HG03565 (cell line): ENCODE data around the gene NT5DC2.

Source experiments
- ATAC-seq: cut with Tn5 transposase; IDR thresholded peaks from one replicate; pipeline ENCODE4 v1.9.1; 2021; ENCODE audit warnings: mild to moderate bottlenecking, moderate library complexity; ENCODE audit not compliant: unreplicated experiment

The NT5DC2 gene

DNA sequence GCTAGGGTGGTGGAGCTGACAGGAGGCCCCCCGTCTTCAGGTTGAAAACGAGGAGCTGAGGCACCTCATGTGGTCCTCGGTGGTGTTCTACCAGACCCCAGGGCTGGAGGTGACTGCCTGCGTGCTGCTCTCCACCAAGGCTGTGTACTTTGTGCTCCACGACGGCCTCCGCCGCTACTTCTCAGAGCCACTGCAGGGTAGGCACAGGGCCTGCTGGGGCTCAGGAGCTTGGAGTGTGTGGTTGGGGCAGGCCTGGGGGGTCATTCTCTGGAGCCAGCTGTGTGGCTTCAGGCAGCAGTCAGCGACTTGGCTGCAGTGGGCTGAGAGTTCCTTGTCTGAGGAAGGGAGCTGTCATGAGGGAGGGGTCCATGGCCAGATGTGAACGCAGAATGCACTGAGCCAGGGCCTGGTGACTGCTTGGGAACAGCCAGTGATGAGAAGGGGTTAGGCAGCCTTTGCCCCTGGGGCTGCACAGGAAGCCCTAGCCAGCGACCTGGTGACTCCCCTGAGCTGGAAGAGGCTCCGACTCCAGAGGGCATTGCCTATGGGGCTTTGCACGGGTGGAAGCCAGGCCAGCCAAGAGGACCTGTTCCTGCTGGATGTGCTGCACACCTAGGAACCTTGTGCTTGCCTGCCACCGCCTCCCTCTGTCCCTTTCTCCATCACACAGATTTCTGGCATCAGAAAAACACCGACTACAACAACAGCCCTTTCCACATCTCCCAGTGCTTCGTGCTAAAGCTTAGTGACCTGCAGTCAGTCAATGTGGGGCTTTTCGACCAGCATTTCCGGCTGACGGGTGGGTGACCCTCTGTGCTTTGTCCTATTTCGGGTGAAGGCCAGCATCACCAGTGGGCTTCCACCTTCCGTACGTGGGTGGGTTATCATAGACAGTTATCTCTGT, 43.4 kb downstream of the NT5DC2 start:
- no peak for ATAC-seq

DNA sequence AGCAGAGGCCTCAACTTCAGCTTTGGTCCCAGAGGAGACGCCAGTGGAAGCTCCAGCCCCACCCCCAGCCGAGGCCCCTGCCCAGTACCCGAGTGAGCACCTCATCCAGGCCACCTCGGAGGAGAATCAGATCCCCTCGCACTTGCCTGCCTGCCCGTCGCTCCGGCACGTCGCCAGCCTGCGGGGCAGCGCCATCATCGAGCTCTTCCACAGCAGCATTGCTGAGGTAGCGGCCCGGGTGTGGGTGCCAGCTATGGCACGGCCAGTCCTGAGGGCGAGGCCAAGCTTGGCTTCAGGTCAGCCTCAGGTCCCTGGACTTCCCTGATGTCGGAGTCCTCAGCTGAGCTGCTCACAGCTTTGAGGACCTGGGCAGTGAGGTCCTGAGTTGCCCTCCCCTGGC, 44.2 kb downstream of the NT5DC2 start:
- ATAC-seq = no peak

DNA sequence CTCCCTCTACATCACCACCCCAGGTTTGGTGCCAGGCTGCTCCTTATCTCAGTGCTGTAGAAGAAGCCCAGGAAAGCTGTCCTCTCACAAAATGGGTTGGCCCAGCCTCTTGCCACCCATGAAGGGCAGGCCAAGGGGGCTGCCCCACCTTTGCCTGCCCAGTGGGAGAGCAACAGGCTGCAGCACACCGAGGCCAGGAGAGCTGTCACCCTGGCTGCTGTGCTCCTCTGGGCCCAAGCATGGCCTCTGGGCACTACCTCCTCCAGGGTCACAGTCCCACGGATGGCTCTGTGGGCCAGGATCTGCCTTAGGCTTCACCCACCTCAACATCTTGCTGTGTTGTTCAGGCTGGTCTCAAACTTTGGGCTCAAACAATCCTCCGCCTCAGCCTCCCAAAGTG, 44.9 kb downstream of the NT5DC2 start:
- no peak for ATAC-seq

DNA sequence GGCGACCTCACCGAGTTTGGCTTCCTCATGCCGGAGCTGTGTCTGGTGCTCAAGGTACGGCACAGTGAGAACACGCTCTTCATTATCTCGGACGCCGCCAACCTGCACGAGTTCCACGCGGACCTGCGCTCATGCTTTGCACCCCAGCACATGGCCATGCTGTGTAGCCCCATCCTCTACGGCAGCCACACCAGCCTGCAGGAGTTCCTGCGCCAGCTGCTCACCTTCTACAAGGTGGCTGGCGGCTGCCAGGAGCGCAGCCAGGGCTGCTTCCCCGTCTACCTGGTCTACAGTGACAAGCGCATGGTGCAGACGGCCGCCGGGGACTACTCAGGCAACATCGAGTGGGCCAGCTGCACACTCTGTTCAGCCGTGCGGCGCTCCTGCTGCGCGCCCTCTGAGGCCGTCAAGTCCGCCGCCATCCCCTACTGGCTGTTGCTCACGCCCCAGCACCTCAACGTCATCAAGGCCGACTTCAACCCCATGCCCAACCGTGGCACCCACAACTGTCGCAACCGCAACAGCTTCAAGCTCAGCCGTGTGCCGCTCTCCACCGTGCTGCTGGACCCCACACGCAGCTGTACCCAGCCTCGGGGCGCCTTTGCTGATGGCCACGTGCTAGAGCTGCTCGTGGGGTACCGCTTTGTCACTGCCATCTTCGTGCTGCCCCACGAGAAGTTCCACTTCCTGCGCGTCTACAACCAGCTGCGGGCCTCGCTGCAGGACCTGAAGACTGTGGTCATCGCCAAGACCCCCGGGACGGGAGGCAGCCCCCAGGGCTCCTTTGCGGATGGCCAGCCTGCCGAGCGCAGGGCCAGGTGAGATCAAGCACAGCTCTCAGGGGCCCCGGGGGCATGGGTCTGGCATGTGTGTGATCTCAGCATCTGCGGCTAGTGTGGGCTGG, 45.6 kb downstream of the NT5DC2 start:
- no peak for ATAC-seq

DNA sequence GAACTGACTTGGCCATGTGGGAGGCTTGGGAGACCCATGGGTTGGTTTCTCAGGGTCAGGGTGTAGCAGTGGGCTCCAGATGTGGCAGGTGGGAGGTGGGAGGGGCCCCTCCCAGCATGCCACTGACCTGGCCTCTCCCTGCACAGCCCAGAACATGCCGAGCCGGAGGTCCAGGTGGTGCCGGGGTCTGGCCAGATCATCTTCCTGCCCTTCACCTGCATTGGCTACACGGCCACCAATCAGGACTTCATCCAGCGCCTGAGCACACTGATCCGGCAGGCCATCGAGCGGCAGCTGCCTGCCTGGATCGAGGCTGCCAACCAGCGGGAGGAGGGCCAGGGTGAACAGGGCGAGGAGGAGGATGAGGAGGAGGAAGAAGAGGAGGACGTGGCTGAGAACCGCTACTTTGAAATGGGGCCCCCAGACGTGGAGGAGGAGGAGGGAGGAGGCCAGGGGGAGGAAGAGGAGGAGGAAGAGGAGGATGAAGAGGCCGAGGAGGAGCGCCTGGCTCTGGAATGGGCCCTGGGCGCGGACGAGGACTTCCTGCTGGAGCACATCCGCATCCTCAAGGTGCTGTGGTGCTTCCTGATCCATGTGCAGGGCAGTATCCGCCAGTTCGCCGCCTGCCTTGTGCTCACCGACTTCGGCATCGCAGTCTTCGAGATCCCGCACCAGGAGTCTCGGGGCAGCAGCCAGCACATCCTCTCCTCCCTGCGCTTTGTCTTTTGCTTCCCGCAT, 46.4 kb downstream of the NT5DC2 start:
- no peak for ATAC-seq

DNA sequence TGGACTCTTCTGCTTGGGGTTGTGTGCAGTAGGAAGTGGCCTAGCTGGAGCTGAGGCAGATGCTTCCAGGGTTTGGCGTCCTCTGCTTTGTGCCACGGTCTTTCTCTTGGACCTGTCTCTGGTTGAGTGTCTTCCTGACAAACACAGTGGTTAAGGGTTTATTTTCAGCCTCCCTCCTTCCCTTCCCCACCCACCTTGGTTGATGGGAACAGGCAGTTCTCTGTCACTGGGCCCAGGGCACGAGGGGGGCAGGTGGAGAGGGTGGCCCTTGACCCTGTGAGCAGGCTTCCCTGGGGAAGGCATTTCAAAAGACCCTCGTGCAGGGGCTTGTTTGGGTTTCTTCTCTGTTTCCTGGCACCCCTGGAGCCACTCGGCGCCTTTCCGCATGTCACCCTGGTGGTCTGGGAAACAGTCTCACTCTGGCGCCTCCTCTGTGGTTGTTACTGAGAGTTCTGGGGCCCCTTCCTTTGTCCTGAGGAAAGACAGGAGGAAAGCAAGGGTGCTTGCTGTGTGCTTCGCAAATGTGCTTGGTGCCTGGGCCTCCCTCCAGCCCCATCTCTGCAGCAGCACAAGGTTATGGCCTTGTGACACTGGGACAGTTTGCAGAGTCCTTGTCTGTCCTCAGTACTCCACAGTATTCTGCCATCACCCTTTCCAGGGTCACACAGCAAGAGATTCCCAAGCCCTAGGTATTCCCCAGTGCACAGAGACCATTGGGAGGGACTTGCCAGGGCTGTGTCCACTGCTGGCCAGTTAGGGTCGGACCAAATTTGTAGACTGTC, 48.8 kb downstream of the NT5DC2 start:
- no peak for ATAC-seq

DNA sequence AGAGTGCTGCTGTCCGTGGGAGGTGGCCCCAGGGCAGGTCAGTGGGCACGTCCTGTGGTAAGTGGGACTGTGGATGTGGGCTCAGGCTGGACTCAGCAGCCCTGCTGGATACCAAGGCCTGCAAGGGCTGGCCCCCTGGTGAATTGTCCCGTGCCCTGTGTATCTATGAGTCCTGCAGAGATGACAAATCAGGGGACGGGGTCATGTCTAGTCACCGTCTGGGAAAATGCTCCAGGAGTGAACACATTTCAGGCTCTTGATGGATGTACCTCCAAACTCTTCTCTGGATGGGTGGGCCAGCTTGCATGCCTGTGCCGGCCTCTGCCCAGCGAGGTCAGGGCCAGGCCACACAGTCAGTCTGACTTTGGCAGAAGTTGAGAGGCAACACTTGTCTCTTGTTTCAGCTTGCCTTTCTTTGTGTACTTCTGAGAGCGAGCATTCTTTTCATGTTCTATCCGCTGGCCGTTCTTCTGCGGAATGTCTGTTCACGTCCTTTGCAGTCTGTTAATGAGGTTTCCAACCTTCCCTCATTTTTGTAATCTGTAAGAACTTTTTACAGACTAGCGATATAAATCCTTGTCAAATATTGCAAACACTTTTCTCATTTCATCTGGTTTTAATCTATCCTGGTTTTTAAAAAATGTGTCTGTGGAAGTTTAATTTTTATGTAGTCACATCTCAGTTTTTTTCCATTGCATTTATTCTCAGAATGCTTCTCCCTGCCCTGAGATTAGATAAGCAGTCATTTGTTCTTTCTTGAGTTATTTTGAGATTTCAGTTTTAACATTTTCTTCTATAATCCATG, 49.9 kb downstream of the NT5DC2 start:
- ATAC-seq = no peak

DNA sequence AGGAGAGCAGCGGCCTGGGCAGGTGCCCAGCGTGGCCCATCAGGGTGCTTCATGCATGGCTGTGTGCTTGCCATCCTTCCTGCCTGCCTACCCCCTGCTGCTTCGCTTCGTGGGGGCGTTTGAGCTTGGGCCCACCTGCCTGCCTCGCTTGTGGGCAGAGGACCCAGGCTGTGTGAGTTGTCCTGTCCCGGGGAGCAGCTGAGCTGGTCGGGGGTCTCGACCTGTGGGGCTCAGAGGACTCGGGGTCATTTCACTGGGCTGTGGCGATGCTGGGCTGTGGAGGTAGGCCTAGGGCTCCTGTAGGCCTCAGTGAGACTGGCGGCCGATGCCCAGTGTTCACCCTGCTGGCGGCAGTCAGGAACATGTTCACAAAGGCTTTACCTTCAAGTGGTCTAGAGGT, 50.6 kb downstream of the NT5DC2 start:
- ATAC-seq = no peak

DNA sequence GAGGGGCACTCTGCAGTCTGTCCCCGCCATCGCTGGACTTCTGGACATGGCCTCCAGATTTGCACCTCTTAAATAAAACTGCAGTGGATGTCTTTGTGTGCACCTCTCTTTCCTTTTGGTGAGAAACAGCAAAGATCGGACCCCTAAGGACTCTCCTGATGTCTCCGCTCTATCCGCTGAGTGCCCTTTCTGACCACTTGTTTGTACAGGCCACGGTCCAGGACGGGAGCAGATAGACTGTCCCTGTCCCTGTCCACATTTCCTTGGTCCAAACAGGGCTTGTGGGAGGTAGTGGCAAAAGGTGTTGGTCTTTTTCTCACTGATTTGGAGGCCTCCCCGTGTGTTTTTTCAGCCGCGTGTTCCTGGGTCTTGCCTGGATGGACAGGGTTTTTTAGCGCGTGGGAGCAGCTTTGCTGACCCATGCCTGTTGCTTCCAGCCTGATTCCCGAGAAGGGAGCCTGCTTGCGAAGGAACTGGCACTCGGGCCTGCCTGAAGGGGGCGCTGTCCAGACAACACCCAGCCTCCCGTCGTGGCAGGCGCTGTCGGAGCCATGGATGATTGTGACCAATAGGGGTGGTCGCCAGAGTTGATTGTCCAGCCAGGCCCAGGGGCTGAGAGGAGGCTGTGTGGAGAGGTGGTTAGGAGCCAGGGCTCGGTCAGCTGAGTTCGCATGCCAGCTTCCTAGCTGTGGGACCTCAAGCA, 51.7 kb downstream of the NT5DC2 start:
- ATAC-seq = no peak

DNA sequence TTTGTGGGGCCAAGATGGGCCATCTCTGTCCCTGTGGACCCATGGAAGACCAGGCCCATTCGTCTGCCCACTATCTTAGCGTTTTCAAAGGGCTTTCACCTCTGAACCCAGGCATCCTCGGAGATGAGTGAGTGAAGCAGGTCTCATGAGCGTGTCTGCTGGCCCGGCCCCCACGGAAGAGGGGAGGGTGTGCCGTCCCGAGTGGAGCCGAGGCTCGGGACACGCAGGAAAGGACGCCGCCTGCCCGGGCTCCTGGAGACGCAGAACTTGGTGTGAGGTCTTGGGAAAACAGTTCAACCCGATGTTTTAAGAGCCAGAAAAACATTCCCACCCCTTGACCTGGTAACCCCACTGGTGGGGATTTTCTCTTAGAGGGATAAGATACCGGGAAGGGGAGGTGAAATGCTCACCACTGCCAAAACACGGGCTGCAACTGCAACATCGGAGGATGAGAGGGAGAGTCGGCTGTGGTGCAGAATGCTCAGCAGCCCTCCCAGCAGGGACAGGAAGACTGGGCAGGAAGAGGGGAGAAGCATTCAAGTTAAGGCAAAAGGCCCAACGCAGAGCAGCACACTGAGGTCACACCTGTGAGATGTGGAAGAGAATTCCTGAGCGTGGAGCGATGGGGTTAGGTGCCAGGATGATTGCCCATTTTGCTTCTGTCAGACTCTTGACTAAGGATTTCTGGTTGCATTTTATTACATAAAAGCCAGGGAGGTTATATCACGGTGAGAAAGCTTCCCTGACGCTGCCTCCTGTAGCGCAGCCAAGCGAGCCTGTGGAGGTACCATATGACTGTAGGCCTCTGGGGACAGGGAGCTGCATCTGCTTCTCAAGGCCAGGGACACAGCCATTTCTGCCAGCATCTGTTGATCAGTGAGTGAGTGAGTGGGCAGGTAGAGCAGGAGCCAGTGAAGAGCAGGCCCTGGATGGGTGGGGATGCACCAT, 52.6 kb downstream of the NT5DC2 start:
- ATAC-seq = no peak

DNA sequence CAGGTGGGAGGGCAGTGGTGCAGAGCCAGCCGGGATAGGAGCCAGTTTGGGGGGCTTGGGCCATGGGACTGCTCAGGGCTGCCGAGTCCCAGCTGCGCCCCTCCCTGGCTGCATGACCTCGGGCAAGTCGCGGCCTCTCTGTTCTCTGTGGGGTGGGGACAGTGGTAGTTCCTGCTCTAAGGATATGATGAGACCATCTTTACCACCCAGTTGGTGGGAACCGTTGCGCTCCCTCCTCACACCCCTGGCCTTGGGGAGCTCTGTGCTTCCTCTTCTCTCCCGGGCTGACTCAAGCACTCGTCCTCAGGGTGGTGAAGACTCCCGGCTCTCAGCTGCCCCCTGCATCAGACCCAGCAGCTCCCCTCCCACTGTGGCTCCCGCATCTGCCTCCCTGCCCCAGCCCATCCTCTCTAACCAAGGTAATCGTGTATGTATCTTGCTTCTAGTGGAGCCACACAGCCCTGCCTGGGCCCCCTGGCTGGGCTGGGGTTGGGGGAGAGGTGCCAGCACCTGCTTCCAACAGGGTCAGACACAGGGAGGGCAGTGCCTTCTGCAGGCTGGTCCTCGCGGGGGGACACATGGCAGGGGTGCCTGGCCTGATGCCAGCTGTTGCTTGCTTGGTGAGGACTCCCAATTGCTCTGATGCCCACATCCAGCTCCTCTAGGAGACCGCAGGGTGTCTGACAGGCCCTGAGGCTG, 53.6 kb downstream of the NT5DC2 start:
- ATAC-seq = no peak

DNA sequence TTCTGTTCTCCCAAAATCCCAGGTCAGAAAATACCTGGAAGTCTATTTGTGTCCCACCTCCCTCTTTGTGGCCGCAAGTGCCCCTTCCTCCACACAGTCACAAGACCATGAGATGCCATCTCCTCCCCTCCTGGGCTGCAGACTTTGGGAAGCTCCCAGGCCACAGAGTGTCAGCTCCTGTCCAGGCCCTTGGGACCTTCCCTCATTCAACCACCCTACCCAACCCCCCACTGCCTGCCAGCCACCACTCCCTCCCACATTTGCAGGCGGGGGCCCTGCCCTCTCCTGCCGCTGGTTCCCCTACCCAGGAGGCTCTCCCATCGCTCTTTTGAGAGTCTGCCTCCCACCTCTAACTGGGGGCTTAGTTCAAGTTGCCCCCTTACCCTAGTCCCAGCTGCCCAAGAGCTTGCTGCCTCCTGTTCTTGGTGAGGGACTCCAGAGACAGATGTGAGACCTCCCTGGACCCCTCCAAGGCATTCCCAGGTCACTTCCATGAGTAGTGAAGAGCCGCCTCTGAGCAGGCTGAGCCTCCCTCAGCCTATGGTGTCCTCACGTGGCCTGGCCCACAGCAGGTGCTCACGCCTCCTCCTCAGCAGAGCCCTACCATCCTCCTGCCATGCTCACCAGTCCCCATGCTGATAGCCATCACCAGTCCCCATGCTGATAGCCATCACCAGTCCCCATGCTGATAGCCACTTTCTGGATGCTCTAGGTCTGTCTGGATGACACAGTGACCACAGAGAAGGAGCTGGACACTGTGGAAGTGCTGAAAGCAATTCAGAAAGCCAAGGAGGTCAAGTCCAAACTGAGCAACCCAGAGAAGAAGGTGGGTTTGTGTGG, 54.4 kb downstream of the NT5DC2 start:
- no peak for ATAC-seq

DNA sequence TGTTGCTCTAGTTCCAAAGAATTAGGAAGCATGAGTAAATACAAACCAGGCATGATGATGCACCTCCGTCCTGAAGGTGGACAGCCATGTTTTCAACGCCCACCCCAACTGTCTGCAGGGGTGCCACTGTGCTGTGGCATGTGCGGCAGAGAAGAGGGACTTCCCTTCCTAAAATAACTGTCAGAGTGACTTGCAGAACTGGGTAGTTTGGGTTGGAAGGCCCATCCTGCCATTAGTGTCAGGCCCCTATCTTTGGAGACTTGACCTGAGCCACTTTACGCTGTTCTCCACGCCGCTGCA, 55.9 kb downstream of the NT5DC2 start:
- ATAC-seq = no peak

DNA sequence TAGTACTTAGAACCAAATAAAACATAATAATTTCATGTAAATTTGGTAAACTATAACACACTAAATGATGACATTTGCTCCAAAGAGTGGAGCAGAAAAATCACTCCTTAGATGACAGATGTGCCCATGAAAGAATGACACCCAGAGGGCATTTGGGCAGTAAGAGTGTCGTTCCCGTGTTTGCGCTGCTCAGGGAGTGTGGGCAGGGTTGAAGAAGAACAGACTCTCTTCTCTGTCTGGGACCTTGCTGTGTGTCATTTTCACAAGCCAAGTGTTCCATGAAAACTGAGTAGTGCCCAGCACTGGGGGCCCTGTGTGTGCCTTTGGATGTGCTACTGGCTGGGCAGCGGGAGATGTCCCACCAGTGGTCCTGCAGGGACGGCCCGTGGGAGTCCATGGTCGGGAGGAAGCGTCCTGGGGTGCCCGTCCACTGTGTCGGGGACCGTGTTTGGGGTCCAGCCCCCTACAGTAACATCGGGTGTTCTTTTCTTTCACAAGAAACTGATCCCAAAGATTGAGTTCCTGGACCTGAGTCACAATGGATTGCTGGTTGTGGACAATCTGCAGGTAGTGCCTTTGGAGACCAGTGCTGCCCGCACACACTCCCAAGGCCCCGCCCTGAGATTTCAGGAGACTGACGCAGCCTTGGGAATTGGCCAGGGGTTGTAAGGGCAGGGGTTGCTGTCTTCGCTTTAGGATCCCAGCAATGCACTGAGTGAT, 56.4 kb downstream of the NT5DC2 start:
- no peak for ATAC-seq
